Measurements from ENCODE around the gene AKNA.
A peak's percentile ranks its signal among the peaks of the same experiment; 100 is the strongest.

AKNA gene

GRCh38 chr9:114387680-114388356, at the start of gene AKNA:
AKNA (minus strand) TSS chr9:114387982; CDS start chr9:114381333, 6,649 bp downstream.
- no peak for DNase-seq (ENCODE audit: low read depth)

- DNase-seq (ENCODE audit: low read depth): no peak
These were observed 49.7 kb upstream of the AKNA start for GRCh38 chr9:114437401-114437893.

GRCh38 chr9:114434878-114435311, 47.1 kb upstream of the AKNA start:
- no peak for DNase-seq (ENCODE audit: low read depth)

- DNase-seq (ENCODE audit: low read depth): no peak
These were observed 46.0 kb upstream of the AKNA start for GRCh38 chr9:114433720-114434255.

GRCh38 chr9:114433086-114433485, 45.3 kb upstream of the AKNA start:
- DNase-seq (ENCODE audit: low read depth): no peak

GRCh38 chr9:114432323-114433067, 44.7 kb upstream of the AKNA start:
- DNase-seq (ENCODE audit: low read depth): no peak

- no peak for DNase-seq (ENCODE audit: low read depth)
These were observed 44.0 kb upstream of the AKNA start for GRCh38 chr9:114431770-114432169.

- DNase-seq (ENCODE audit: low read depth): no peak
These were observed 43.2 kb upstream of the AKNA start for GRCh38 chr9:114431003-114431402.

GRCh38 chr9:114430457-114430856, 42.7 kb upstream of the AKNA start:
- no peak for DNase-seq (ENCODE audit: low read depth)

GRCh38 chr9:114429488-114429887, 41.7 kb upstream of the AKNA start:
- DNase-seq (ENCODE audit: low read depth): no peak

- no peak for DNase-seq (ENCODE audit: low read depth)
These were observed 40.7 kb upstream of the AKNA start for GRCh38 chr9:114428466-114428865.

GRCh38 chr9:114427644-114428043, 39.9 kb upstream of the AKNA start:
- DNase-seq (ENCODE audit: low read depth): no peak

GRCh38 chr9:114426046-114426948, 38.5 kb upstream of the AKNA start:
- DNase-seq (ENCODE audit: low read depth): no peak

GRCh38 chr9:114425126-114425525, 37.3 kb upstream of the AKNA start:
- DNase-seq (ENCODE audit: low read depth): no peak

GRCh38 chr9:114424126-114424525, 36.3 kb upstream of the AKNA start:
- DNase-seq (ENCODE audit: low read depth): no peak

GRCh38 chr9:114423181-114423580, 35.4 kb upstream of the AKNA start:
- no peak for DNase-seq (ENCODE audit: low read depth)

GRCh38 chr9:114421147-114421546, 33.4 kb upstream of the AKNA start:
- DNase-seq (ENCODE audit: low read depth): no peak

- no peak for DNase-seq (ENCODE audit: low read depth)
These were observed 32.0 kb upstream of the AKNA start for GRCh38 chr9:114419796-114420195.

- DNase-seq (ENCODE audit: low read depth): no peak
These were observed 30.3 kb upstream of the AKNA start for GRCh38 chr9:114418053-114418452.

- peak; percentile 47 for DNase-seq (ENCODE audit: low read depth)
These were observed 29.7 kb upstream of the AKNA start for GRCh38 chr9:114417511-114417910.

GRCh38 chr9:114416906-114417305, 29.1 kb upstream of the AKNA start:
- DNase-seq (ENCODE audit: low read depth): no peak

GRCh38 chr9:114416290-114416689, 28.5 kb upstream of the AKNA start:
- no peak for DNase-seq (ENCODE audit: low read depth)

Data from GM04503 (cell line).